Kasumi-1 (cell line): ENCODE measurements around the gene SHROOM4.
A peak's percentile ranks its signal among the peaks of the same experiment; 100 is the strongest.

Experiments used
- DNase-seq, 2 experiments: peaks; one replicate each; lab custom pipeline; 2025; lab: John Stamatoyannopoulos, UW

SHROOM4 gene

GRCh38 chrX:50778272-50778671, 35.7 kb downstream of the SHROOM4 start:
- no peak for DNase-seq

GRCh38 chrX:50776248-50776647, 37.7 kb downstream of the SHROOM4 start:
- no peak for DNase-seq

- no peak for DNase-seq
Measured at GRCh38 chrX:50771382-50771781, 42.6 kb downstream of the SHROOM4 start.

GRCh38 chrX:50770702-50771101, 43.3 kb downstream of the SHROOM4 start:
- no peak for DNase-seq

GRCh38 chrX:50769389-50770063, 44.5 kb downstream of the SHROOM4 start:
- no peak for DNase-seq

- no peak for DNase-seq
Measured at GRCh38 chrX:50768801-50769200, 45.2 kb downstream of the SHROOM4 start.

GRCh38 chrX:50765986-50766385, 48.0 kb downstream of the SHROOM4 start:
- no peak for DNase-seq

GRCh38 chrX:50762578-50762977, 51.4 kb downstream of the SHROOM4 start:
- DNase-seq, result no peak

GRCh38 chrX:50756276-50756675, 57.7 kb downstream of the SHROOM4 start:
- no peak for DNase-seq

GRCh38 chrX:50751091-50751490, 62.9 kb downstream of the SHROOM4 start:
- DNase-seq, result no peak

GRCh38 chrX:50747471-50747900, 66.5 kb downstream of the SHROOM4 start:
- DNase-seq, result peak; percentile 21 to 35

- peak; percentile 37 to 54 for DNase-seq
Measured at GRCh38 chrX:50736656-50737055, 77.3 kb downstream of the SHROOM4 start.

GRCh38 chrX:50726296-50726695, 87.7 kb downstream of the SHROOM4 start:
- DNase-seq, result no peak

- DNase-seq, result no peak
Measured at GRCh38 chrX:50725310-50725709, 88.7 kb downstream of the SHROOM4 start.

- DNase-seq, result no peak
Measured at GRCh38 chrX:50723006-50723405, 91.0 kb downstream of the SHROOM4 start.

- no peak for DNase-seq
Measured at GRCh38 chrX:50721764-50722521, 92.1 kb downstream of the SHROOM4 start.

GRCh38 chrX:50719614-50720013, 94.4 kb downstream of the SHROOM4 start:
- DNase-seq, result no peak

- no peak for DNase-seq
Measured at GRCh38 chrX:50718776-50719175, 95.2 kb downstream of the SHROOM4 start.

GRCh38 chrX:50716706-50717105, 97.3 kb downstream of the SHROOM4 start:
- DNase-seq, result no peak

- no peak for DNase-seq
Measured at GRCh38 chrX:50712777-50713176, 101.2 kb downstream of the SHROOM4 start.

GRCh38 chrX:50711907-50712306, 102.1 kb downstream of the SHROOM4 start:
- no peak for DNase-seq

- DNase-seq, result no peak
Measured at GRCh38 chrX:50707955-50708699, 105.9 kb downstream of the SHROOM4 start.

GRCh38 chrX:50707405-50707804, 106.6 kb downstream of the SHROOM4 start:
- no peak for DNase-seq
